Mucosa of descending colon (tissue), 3 donors: Measurements from ENCODE around the gene ACCS. TPM values are rescaled to one million over a fixed set of nuclear protein-coding genes. Genes with fewer than 3 reads are reported as not detected.
A peak's percentile ranks its signal among the peaks of the same experiment; 100 is the strongest.

Experiments used
- ATAC-seq: fragments of 200-7000 bp; cut with Tn5 transposase; one replicate; pipeline ENCODE4 v1.9.1; 2020; ENCODE audit warnings: mild to moderate bottlenecking, moderate library complexity
- DNase-seq, 3 donors: peaks; one replicate each; pipeline ENCODE4 v3.0.0-alpha.2; 2020
- H3K36me3 ChIP-seq: fragments of 200-600 bp; one replicate; pipeline ENCODE4 v1.8.0; 2021; ENCODE audit warnings: low read depth, mild to moderate bottlenecking
- H3K4me1 ChIP-seq: fragments of 200-600 bp; one replicate; pipeline ENCODE4 v1.8.0; 2021; ENCODE audit warnings: low read depth, mild to moderate bottlenecking
- H3K4me3 ChIP-seq: fragments of 200-600 bp; one replicate; pipeline ENCODE4 v1.8.0; 2021; ENCODE audit warnings: mild to moderate bottlenecking
- H3K9me3 ChIP-seq: fragments of 200-600 bp; one replicate; pipeline ENCODE4 v1.8.0; 2021; ENCODE audit warnings: mild to moderate bottlenecking
- CTCF ChIP-seq: fragments of 200-600 bp; IDR thresholded peaks from one replicate; pipeline ENCODE4 v1.8.0; 2022; ENCODE audit warnings: antibody characterized with exemption, mild to moderate bottlenecking
- intact Hi-C, 2 donors: fragments of 100-400 bp; cut with DNase I in 1 of 2; cut with micrococcal nuclease in 1 of 2; formaldehyde crosslinking; loops; one replicate each; pipeline versions ENCODE4 v1.11.0 to v1.11.1; 2022; cut with DNase I, micrococcal nuclease
- total RNA-seq, 3 donors: library from RNA; stranded (reverse); fragmentation: NEBNext Ultra II Directional in 2 of 3; extraction: Animal tissue kit (Norgen Biotek cat#: 25700) in 2 of 3; gene quantifications; one replicate each; pipeline versions ENCODE4 v1.2.1 to v1.2.4, GENCODE V29; 2021 to 2023
- donor health status: DM: no; HTN: no; CAD: no; lungs with moderate emphysema.
- donor health status: DM: no; HTN: no; CAD: no.
- donor health status: DM: no; HTN: yes; CAD: no.

ACCS gene
- total RNA-seq, 3 donors from 2014 or later: 22.9 to 40.2 (median 30.8) TPM

GRCh38 chr11:44128729-44129128, 62.7 kb downstream of the ACCS start:
- ATAC-seq: no peak
- Histone ChIP-seq H3K4me3 (no peak overlapping the region), H3K4me1 (no peaks in the 10 kb centered on the region), H3K9me3 (no peaks in the 10 kb centered on the region), H3K36me3 (peaks cover 5% of the 10 kb centered on the region)
- no peak for DNase-seq
- no peak for TF ChIP-seq CTCF
- intact Hi-C loops: no loop called here

DNA sequence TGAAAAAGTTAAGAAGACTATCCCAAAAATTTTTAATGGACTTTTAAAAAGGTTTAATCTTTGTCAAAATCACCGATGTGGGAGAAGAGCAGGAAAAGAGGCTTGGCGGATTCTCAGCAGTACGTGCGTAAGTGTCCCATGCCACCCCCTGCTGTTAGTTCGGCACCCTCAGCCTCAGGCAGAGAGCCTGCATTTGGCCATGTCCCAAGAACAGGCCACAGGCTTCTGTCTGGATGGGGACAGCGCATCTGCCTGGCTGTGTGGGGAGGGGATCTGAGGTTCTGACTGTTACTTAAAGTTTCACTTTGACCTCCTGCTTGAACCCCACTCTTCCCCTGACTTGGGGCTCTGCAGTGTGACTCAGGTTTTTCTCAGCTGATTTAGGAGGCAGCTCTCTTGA, 64.7 kb downstream of the ACCS start:
- H3K9me3 ChIP-seq: no peaks in the 10 kb centered on the region
- ATAC-seq: no peak
- no peak overlapping the region for H3K4me3 ChIP-seq
- TF ChIP-seq CTCF: no peak
- DNase-seq: no peak
- intact Hi-C loops: no loop called here
- H3K4me1 ChIP-seq: no peaks in the 10 kb centered on the region
- peaks cover 5% of the 10 kb centered on the region for H3K36me3 ChIP-seq

GRCh38 chr11:44133335-44133946, 67.4 kb downstream of the ACCS start:
- peak; percentile 39 for ATAC-seq
- intact Hi-C loops: no loop called here
- Histone ChIP-seq H3K4me1 (no peaks in the 10 kb centered on the region), H3K9me3 (no peaks in the 10 kb centered on the region), H3K4me3 (no peak overlapping the region), H3K36me3 (no peaks in the 10 kb centered on the region)
- TF ChIP-seq CTCF: peak; percentile 11
- DNase-seq: peak in 1 of 3 donors; percentile 19

Other genes starting within 250 kb of the ACCS start
- gene ALKBH3, start 185.4 kb upstream of the ACCS start, total RNA-seq: 10 to 100 TPM; 18.9 to 27.7 (median 27.0) TPM
- 10 to 100 TPM; 13.0 to 42.0 (median 21.0) TPM for gene C11orf96, start 123.6 kb upstream of the ACCS start, total RNA-seq
- not detected for gene ACCSL, start 18.3 kb upstream of the ACCS start, total RNA-seq
- gene EXT2, start 29.4 kb downstream of the ACCS start, total RNA-seq: 10 to 100 TPM; 53.3 to 59.7 (median 57.2) TPM
- not detected for gene ALX4, start 243.9 kb downstream of the ACCS start, total RNA-seq